Parietal lobe (tissue), 1 donor: Measurements from ENCODE around the gene HTR6. TPM values are rescaled to one million over a fixed set of nuclear protein-coding genes. Genes with fewer than 3 reads are reported as not detected.

ENCODE experiments used
- total RNA-seq: library from RNA; depleted of rRNA; stranded (reverse); fragments of >200 nt; gene quantifications from one replicate; pipeline ENCODE4 v1.2.3, GENCODE V29; 2014

Gene HTR6
- total RNA-seq: 0.31 TPM

DNA sequence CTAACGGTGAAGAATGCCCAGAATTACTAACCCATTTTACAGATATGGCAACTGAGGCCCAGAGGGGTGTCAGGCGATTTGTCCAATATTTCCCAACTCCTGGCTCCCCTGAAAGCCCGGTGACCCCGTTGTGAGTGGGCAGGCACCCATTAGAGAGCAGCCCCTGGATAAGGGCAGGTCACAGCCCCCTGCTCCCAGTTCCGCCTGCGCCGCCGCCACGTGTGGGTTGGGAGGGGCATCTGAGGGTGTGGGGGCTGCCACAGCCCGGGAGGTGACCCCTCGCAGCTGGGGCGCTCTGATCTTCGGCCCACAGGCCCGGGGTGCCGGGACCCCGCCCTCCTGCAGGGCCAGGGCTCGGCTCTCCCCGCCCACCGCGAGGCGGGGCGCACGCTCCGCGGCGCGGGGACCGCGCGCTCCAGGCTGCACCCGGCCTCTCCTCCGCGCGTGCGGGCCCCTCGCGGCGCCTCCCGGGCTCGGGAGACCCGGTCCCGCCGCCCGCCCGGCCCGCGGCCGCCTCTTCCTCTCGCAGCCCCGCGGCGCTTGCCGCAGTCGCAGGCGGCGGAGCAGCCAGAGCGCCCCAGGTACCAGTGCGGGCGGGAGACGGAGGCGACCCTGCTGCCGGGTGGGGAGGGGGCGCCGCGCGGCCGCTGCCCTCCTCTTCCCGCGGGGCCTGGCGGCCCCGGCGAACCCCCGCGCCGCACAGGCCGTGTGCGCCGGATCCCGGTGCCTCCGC lies at the start of gene HTR6:
TSS of gene HTR6 (plus strand) at position 423 of the 733 bp plus-strand sequence. CDS start 879 bp downstream, outside the sequence.

DNA sequence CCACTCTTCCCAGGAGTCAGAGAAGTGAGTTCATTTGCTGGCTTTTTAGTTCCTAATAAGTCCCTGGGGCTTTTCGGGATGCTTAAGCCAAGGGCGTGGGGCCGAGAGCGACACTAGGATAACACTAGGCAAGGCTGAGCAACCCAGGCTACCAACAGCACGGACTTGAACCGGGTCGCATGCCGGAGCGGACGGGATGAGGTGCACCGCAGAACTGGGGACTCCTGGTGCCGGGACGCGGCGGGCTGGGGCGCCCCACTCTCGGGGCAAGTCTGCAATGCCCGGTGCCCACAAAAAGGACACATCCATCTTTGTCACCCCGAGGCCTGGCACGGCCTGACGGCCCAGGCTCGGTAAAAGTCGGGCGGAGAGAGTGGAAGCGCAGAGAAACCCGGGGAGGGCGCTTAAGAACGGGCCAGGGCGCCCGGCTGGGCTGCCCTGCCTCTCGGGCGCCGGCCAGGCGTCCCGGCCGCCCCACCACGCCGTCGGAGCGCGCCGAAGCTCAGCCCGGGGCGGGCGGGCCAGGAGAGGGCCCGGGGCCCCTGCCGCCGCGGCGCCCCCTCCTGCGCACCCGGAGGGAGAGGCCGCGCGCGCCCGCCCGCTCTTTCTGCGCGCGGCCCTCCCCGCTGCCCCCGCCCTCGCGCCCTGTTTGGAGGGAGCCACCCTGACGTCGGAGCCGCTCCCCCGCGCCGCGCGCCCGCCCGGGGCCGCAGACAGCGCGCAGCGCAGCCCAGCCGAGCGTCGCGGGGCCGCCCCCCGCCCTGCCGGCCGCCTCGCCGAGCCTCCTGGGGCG lies 20.9 kb upstream of the HTR6 start, which contains the start of gene NBL1:
TSS of gene NBL1 (plus strand) at position 710 of the 793 bp plus-strand sequence. CDS start 10,720 bp downstream, outside the sequence.

Other genes starting within 250 kb of the HTR6 start
- 45.1 TPM for gene CAPZB, start 179.3 kb upstream of the HTR6 start, total RNA-seq
- 23.5 TPM for gene NBL1, start 20.6 kb upstream of the HTR6 start, total RNA-seq
- 0.63 TPM for gene TMCO4, start 135.0 kb downstream of the HTR6 start, total RNA-seq
- not detected for gene RNF186, start 150.4 kb downstream of the HTR6 start, total RNA-seq
- gene OTUD3, start 217.5 kb downstream of the HTR6 start, total RNA-seq: 17.8 TPM